Mucosa of descending colon (tissue), 3 donors: ENCODE measurements around the gene ERP44. TPM values are rescaled to one million over a fixed set of nuclear protein-coding genes. Genes with fewer than 3 reads are reported as not detected.
"Not testable (repeated sequence)": the region's sequence is repeated elsewhere in the genome, so short reads cannot be mapped to it uniquely, and the experiment has no call there.

Experiments
- ATAC-seq: fragments of 200-7000 bp; cut with Tn5 transposase; one replicate; pipeline ENCODE4 v1.9.1; 2020; ENCODE audit warnings: mild to moderate bottlenecking, moderate library complexity
- DNase-seq, 3 donors: peaks; one replicate each; pipeline ENCODE4 v3.0.0-alpha.2; 2020
- H3K36me3 ChIP-seq: fragments of 200-600 bp; one replicate; pipeline ENCODE4 v1.8.0; 2021; ENCODE audit warnings: low read depth, mild to moderate bottlenecking
- H3K4me1 ChIP-seq: fragments of 200-600 bp; one replicate; pipeline ENCODE4 v1.8.0; 2021; ENCODE audit warnings: low read depth, mild to moderate bottlenecking
- H3K4me3 ChIP-seq: fragments of 200-600 bp; one replicate; pipeline ENCODE4 v1.8.0; 2021; ENCODE audit warnings: mild to moderate bottlenecking
- H3K9me3 ChIP-seq: fragments of 200-600 bp; one replicate; pipeline ENCODE4 v1.8.0; 2021; ENCODE audit warnings: mild to moderate bottlenecking
- CTCF ChIP-seq: fragments of 200-600 bp; IDR thresholded peaks from one replicate; pipeline ENCODE4 v1.8.0; 2022; ENCODE audit warnings: antibody characterized with exemption, mild to moderate bottlenecking
- intact Hi-C, 2 donors: fragments of 100-400 bp; cut with DNase I in 1 of 2; cut with micrococcal nuclease in 1 of 2; formaldehyde crosslinking; loops; one replicate each; pipeline versions ENCODE4 v1.11.0 to v1.11.1; 2022; cut with DNase I, micrococcal nuclease
- total RNA-seq, 3 donors: library from RNA; stranded (reverse); fragmentation: NEBNext Ultra II Directional in 2 of 3; extraction: Animal tissue kit (Norgen Biotek cat#: 25700) in 2 of 3; gene quantifications; one replicate each; pipeline versions ENCODE4 v1.2.1 to v1.2.4, GENCODE V29; 2021 to 2023
- donor health status: DM: no; HTN: no; CAD: no; lungs with moderate emphysema.
- donor health status: DM: no; HTN: no; CAD: no.
- donor health status: DM: no; HTN: yes; CAD: no.

ERP44 gene
- total RNA-seq, 3 donors from 2014 or later = 19.5 to 29.7 (median 26.4) TPM

GRCh38 chr9:100098046-100098886, 534 bp downstream of the ERP44 start:
- peak; percentile 76 for ATAC-seq
- Histone ChIP-seq H3K4me3 (peak overlapping the region; percentile 89), H3K4me1 (peaks cover 24% of the 10 kb centered on the region), H3K36me3 (no peaks in the 10 kb centered on the region), H3K9me3 (no peaks in the 10 kb centered on the region)
- no peak for TF ChIP-seq CTCF
- peak; percentile 75 to 78 (median 78) for DNase-seq
- intact Hi-C loops = no loop called here

- H3K4me3 ChIP-seq = no peak overlapping the region
Measured at GRCh38 chr9:100096378-100096916, 2.4 kb downstream of the ERP44 start.

GRCh38 chr9:100094411-100094810, 4.4 kb downstream of the ERP44 start:
- H3K36me3 ChIP-seq, ATAC-seq, H3K4me3 ChIP-seq, H3K9me3 ChIP-seq, intact Hi-C loops, DNase-seq: not testable (repeated sequence)
- H3K4me1 ChIP-seq = peaks cover 17% of the 10 kb centered on the region

More at GRCh38 chr9:100096378-100096916, 2.4 kb downstream of the ERP44 start:
- ATAC-seq = no peak
- no peak for DNase-seq
- no peak for TF ChIP-seq CTCF
- Histone ChIP-seq H3K9me3 (no peaks in the 10 kb centered on the region), H3K4me1 (peaks cover 24% of the 10 kb centered on the region), H3K36me3 (no peaks in the 10 kb centered on the region)
- intact Hi-C loops = no loop called here

GRCh38 chr9:100092066-100092465, 6.7 kb downstream of the ERP44 start:
- DNase-seq = no peak
- TF ChIP-seq CTCF = no peak
- intact Hi-C loops = no loop called here
- H3K4me3 ChIP-seq = no peak overlapping the region
- no peak for ATAC-seq
- no peaks in the 10 kb centered on the region for H3K36me3 ChIP-seq
- peaks cover 6% of the 10 kb centered on the region for H3K4me1 ChIP-seq
- H3K9me3 ChIP-seq = no peaks in the 10 kb centered on the region

GRCh38 chr9:100091650-100092049, 7.2 kb downstream of the ERP44 start:
- no peaks in the 10 kb centered on the region for H3K36me3 ChIP-seq
- no peak for TF ChIP-seq CTCF

GRCh38 chr9:100090880-100091279, 7.9 kb downstream of the ERP44 start:
- no peak for DNase-seq
- no peak overlapping the region for H3K4me3 ChIP-seq
- intact Hi-C loops = no loop called here
- no peaks in the 10 kb centered on the region for H3K36me3 ChIP-seq
- TF ChIP-seq CTCF = no peak
- H3K4me1 ChIP-seq = no peaks in the 10 kb centered on the region
- no peak for ATAC-seq
- no peaks in the 10 kb centered on the region for H3K9me3 ChIP-seq

More at GRCh38 chr9:100091650-100092049, 7.2 kb downstream of the ERP44 start:
- Histone ChIP-seq H3K4me1 (peaks cover 5% of the 10 kb centered on the region), H3K4me3 (no peak overlapping the region), H3K9me3 (no peaks in the 10 kb centered on the region)
- DNase-seq (no peak), ATAC-seq (no peak)
- intact Hi-C loops = no loop called here
